ENCODE data around the gene SAA2.
"Not testable (repeated sequence)": the region's sequence is repeated elsewhere in the genome, so short reads cannot be mapped to it uniquely, and the experiment has no call there.

Gene SAA2

DNA sequence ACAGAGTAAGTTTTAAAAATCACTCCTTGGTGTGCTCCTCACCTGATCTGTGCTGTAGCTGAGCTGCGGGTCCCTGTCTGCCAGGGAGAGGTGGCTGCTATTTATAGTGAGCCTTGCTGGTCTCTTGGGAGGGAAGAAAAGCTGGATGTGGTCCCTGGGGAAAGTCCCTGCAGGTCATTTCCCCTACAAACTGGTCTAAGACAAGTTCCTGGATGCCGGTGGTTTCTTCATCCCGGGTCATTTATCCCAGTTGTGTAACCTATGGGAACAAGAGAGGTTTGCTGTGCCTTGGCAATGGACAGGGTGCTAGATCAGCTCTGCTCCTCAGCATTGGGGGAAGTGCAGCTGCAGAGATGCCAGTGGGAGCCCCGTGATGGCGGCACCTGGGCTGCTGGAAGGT, at the start of gene SAA2:
Gene SAA2 (minus strand): TSS at position 108 of the 400 bp plus-strand sequence. CDS start 657 bp downstream, outside the sequence.
- no peak for DNase-seq

GRCh38 chr11:18295316-18295715, 46.8 kb upstream of the SAA2 start:
- DNase-seq: no peak

GRCh38 chr11:18294862-18295261, 46.4 kb upstream of the SAA2 start:
- DNase-seq: no peak

GRCh38 chr11:18288911-18289310, 40.4 kb upstream of the SAA2 start:
- no peak for DNase-seq

DNA sequence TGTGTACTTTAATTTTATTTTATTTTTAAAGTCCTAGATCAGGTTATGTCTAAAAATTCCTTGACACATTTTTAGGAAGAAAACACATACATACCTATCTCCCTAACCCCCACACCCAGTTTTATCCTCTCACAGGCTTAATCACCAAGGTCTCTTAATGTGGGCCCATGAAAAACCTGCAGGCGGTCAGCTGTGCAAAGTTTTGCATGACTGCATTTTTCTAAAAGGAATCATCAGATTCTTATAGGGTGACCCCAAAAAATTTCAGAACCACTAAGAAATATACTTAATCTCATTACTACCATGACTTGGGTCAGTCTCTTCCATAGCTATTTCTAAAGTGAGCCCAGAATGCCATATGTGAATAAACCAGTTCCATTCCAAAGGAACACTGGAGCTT, 37.4 kb upstream of the SAA2 start:
- DNase-seq: no peak

- no peak for DNase-seq
Measured at GRCh38 chr11:18282626-18283025, 34.2 kb upstream of the SAA2 start.

DNA sequence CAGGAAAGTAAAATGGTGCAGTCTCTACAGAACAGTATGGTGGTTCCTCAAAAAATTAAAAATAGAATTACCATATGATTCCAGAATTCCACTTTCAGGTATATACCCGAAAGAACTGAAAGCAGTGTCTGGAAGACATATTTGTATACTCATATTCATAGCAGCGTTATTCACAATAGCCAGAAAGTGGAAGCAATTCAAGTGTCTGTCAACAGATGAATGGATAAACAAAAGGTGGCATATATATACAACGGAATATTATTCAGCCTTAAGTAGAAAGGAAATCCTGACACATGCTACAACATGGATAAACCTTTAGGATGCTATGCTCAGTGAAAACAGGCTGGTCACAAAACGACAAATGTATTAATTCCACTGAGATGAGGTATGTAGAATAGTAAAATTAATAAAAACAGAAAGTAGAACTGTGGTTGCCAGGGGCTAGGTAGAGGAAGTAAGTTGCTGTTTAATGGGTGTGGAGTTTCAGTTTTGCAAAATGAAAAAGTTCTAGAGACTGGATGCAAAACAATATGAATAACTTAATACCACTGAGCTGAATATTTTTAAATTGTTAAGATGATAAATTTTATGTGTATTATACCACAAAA, 32.1 kb upstream of the SAA2 start:
- peak in 1 of 3 donors; percentile 30 for DNase-seq

GRCh38 chr11:18277565-18278271, 29.2 kb upstream of the SAA2 start:
- DNase-seq: peak; percentile 76 to 89 (median 85)

GRCh38 chr11:18271206-18271605, 22.7 kb upstream of the SAA2 start:
- no peak for DNase-seq

DNA sequence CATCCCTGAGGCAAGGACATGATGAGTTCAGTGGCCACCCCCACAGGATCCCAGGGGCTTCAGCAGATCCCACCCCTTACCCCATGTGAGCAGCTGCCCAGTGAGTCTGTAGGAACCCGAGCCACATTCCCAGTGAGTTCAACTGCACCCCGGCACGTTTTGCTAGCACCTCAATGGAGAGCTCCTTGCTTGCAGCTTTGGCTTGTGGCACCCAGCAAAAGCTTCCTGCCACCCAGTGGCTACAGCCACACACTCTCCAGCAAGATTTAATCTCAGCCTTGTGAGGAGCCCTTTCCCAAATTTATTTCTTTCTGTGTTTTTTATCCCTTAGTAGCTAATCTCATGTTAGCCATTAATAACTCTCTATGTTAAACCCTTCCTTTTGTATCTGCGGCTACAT, 21.6 kb upstream of the SAA2 start:
- no peak for DNase-seq

- DNase-seq: not testable (repeated sequence)
Measured at GRCh38 chr11:18269252-18269651, 20.8 kb upstream of the SAA2 start.

- DNase-seq: not testable (repeated sequence)
Measured at GRCh38 chr11:18267335-18268133, 19.1 kb upstream of the SAA2 start.

DNA sequence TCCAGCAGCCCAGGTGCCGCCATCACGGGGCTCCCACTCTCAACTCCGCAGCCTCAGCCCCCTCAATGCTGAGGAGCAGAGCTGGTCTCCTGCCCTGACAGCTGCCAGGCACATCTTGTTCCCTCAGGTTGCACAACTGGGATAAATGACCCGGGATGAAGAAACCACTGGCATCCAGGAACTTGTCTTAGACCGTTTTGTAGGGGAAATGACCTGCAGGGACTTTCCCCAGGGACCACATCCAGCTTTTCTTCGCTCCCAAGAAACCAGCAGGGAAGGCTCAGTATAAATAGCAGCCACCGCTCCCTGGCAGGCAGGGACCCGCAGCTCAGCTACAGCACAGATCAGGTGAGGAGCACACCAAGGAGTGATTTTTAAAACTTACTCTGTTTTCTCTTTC, 17.5 kb upstream of the SAA2 start, which contains the start of gene SAA1:
Gene SAA1 (plus strand): TSS at position 316 of the 400 bp plus-strand sequence. CDS start 624 bp downstream, outside the sequence.
- no peak for DNase-seq

- no peak for DNase-seq
Measured at GRCh38 chr11:18264677-18265555, 16.4 kb upstream of the SAA2 start.

DNA sequence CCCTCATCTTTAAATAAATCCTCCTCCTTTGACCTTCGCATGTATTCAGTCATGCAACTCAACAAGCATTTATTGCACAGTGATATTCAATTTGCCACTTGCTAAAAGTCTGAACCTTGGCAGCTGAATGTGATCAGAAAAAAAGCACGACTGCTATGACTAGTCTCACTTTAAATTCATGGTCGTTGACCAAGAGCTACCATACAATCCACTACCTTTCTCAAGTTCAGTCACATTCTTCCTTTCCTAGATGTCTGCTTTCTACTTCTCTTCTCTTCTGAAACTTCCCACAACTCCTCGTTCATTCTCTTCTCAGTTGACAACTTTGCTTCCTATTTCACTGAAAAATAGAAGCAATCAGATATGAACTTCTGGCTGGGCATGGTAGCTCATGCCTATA, 15.6 kb upstream of the SAA2 start:
- DNase-seq: no peak

- DNase-seq: not testable (repeated sequence)
Measured at GRCh38 chr11:18262681-18263350, 14.3 kb upstream of the SAA2 start.

DNA sequence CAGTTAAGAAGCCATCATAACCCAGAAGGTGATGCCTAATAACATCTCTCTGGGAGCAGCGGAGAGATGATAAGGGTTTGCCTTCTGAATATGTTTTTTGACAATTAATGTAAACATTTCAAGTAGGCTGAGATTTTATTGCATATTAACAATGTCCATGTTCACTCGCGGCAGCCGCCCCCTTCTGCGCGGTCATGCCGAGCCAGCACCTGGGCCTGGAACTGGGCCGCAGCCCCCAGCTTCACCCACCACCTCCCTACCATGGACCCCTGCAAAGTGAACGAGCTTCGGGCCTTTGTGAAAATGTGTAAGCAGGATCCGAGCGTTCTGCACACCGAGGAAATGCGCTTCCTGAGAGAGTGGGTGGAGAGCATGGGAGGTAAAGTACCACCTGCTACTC, 13.3 kb upstream of the SAA2 start:
- DNase-seq: no peak

DNA sequence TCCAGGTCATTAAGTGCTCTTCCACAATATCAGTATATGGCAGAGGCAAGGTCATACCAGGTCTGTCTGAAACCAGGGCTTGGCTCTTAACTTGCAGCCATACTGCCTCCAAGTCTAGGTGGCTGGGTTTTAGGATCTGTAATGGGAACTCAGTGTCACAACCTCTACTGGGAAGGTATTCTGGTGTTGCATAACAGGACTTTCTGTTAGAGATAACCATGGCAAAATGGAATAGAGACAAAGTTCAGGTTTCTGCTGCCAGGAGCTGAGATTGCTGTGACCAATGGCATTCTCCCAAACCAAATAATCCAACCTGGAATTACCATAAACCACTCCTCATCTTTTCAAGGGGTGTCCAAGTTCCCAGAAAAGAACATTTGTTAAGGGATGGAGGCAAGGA, 10.8 kb upstream of the SAA2 start:
- DNase-seq: no peak

DNA sequence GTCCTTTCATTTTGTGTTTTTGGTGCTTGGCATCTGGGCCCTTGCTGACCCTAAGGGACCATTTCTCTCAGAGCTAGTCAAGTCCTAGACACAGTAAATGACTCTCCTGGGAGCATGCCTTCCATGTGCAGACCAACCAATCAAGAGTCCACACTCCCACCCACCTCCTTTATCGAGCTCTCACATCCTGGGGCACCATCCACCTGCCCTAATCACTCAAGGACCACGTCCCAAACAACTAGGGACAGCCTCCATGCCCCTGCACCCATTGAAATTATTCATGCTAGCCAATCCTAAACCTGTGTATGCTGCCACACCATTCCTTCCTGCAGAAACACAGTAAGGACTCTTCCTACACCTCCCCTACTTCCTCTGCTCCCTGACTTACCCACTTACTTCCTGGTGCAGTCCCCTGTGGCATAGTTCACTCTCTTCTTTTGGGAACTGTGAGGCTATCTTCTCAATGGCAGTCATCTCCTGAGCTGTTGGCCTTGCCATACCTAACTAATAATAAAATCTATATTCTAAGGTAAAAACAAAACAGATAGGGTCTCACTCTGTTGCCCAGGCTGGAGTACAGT, 6.4 kb upstream of the SAA2 start:
- DNase-seq: no peak

DNA sequence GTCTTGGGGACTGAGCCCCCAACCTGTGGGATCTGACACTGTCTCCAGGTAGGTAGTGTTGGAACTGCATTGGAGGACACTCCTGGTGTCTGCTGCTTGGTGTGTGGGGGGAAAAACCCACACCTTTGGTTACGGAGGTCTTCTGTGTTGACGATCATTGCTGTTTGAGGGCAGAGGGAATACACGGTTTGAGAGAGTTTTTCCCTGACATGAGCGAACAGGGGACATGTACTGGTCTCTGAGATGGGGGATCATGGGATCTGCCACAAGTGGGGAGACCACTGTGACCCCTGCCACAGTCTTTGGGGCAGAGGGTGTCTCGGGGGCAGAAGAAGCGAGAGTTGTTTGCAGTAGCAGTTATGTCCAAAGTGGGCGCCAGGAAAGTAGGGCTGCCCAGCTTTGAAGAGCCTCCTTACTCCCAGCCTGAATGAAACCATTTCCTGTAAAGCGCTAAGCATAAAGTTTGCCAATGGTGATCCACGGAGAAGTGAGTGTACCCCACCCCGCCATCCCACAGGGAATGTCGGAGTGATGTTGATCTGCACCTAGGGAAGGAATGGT, 5.4 kb upstream of the SAA2 start:
- no peak for DNase-seq

- DNase-seq: no peak
Measured at GRCh38 chr11:18253233-18253632, 4.8 kb upstream of the SAA2 start.
